ENCODE measurements around the gene CCDC159. TPM values are rescaled to one million over a fixed set of nuclear protein-coding genes. Genes with fewer than 3 reads are reported as not detected.

Gene CCDC159
- total and polyA plus RNA-seq, 4 donors = 6.3 to 25.2 (median 16.5) TPM

DNA sequence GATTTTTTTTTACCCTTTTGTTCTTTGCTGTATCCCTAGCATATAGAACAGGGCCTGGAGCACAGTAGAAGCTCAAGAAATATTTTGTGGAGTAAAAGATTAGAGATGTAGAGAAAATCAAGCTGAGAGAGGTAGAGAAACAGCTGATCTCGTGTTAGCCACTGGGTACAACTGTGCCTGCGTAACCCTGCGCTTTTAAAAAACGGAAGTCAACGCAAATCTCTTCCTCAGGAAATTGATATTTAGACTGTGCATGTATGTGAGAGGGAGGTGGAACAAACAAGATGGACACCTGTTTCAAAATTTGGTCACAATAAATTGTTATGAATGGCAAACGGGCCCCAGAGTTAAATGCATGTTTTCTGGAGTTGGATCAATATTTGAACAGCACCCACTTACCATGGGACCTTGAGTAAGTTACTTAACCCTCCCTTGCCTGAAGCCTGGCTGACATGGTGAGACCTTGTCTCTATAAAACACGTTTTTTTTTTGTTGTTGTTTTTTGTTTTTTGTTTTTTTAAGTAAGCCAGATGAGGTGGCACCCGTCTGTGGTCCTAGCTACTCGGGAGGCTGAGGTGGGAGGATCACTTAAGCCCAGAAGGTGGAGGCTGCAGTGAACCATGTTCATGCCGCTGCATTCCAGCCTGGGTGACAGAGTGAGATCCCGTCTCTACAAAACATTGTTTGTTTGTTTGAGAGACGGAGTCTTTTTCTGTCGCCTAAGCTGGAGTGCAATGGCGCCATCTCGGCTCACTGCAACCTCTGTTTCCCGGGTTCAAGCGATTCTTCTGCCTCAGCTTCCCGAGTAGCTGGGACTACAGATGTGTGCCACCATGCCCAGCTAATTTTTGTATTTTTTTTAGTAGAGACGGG lies 41.1 kb downstream of the CCDC159 start:
- Histone ChIP-seq H3K4me3 (ENCODE audit: low read depth in 1 of 3, low read length in 3 of 3) (no peak overlapping the region), H3K27ac (ENCODE audit: low read depth in 1 of 2, low read length in 2 of 2) (no peak overlapping the region), H3K27me3 (ENCODE audit: control insufficient read depth in 4 of 4, insufficient read depth in 4 of 4, low read length in 3 of 4) (no peaks in the 10 kb centered on the region), H3K4me1 (ENCODE audit: control insufficient read depth in 4 of 4, insufficient read depth in 4 of 4, low read length in 3 of 4) (peaks cover 0 to 15% (median 7%) of the 10 kb centered on the region in 4 donors), H3K36me3 (ENCODE audit: control insufficient read depth in 4 of 4, insufficient read depth in 3 of 4, low read depth in 1 of 4, low read length in 3 of 4) (no peaks in the 10 kb centered on the region), H3K9ac (ENCODE audit: low read depth in 1 of 2, low read length in 2 of 2) (no peak overlapping the region), H3K9me3 (ENCODE audit: control insufficient read depth in 4 of 4, low read length in 3 of 4) (peaks cover 0 to 5% (median 0%) of the 10 kb centered on the region in 4 donors)
- WGBS = 82% methylated on average over 19 of the region's 19 CpGs
- no peak for DNase-seq (ENCODE audit: low spot score)
- TF ChIP-seq YY1 (IDR thresholded peaks at IDR 0.05) (peak; percentile 24), EGR1 (IDR thresholded peaks at IDR 0.05; ENCODE audit: low read depth in 2 of 2) (no peak)

GRCh38 chr19:11390359-11390758 lies 44.0 kb downstream of the CCDC159 start:
- peaks cover 0 to 5% (median 2%) of the 10 kb centered on the region in 4 donors for H3K36me3 ChIP-seq (ENCODE audit: control insufficient read depth in 4 of 4, insufficient read depth in 3 of 4, low read depth in 1 of 4, low read length in 3 of 4)
- no peaks in the 10 kb centered on the region for H3K4me1 ChIP-seq (ENCODE audit: control insufficient read depth in 4 of 4, insufficient read depth in 4 of 4, low read length in 3 of 4)
- TF ChIP-seq ZBTB33 (IDR thresholded peaks at IDR 0.05) (no peak), FOXA2 (IDR thresholded peaks at IDR 0.05) (no peak), NR2F2 (IDR thresholded peaks at IDR 0.05) (no peak), JUND (IDR thresholded peaks at IDR 0.05) (no peak), EGR1 (IDR thresholded peaks at IDR 0.05; ENCODE audit: low read depth in 2 of 2) (no peak), SP1 (IDR thresholded peaks at IDR 0.05) (no peak)
- WGBS = 96% methylated on average over 2 of the region's 2 CpGs
- DNase-seq (ENCODE audit: low spot score) = no peak
- no peak overlapping the region for H3K27ac ChIP-seq (ENCODE audit: low read depth in 1 of 2, low read length in 2 of 2)
- no peak overlapping the region for H3K4me3 ChIP-seq (ENCODE audit: low read depth in 1 of 3, low read length in 3 of 3)
- H3K9me3 ChIP-seq (ENCODE audit: control insufficient read depth in 4 of 4, low read length in 3 of 4) = peaks cover 0 to 5% (median 0%) of the 10 kb centered on the region in 4 donors
- no peaks in the 10 kb centered on the region for H3K27me3 ChIP-seq (ENCODE audit: control insufficient read depth in 4 of 4, insufficient read depth in 4 of 4, low read length in 3 of 4)
- H3K9ac ChIP-seq (ENCODE audit: low read depth in 1 of 2, low read length in 2 of 2) = no peak overlapping the region

- Histone ChIP-seq H3K9me3 (ENCODE audit: control insufficient read depth in 4 of 4, low read length in 3 of 4) (peaks cover 0 to 5% (median 0%) of the 10 kb centered on the region in 4 donors), H3K27ac (ENCODE audit: low read depth in 1 of 2, low read length in 2 of 2) (no peak overlapping the region), H3K36me3 (ENCODE audit: control insufficient read depth in 4 of 4, insufficient read depth in 3 of 4, low read depth in 1 of 4, low read length in 3 of 4) (peaks cover 0 to 5% (median 2%) of the 10 kb centered on the region in 4 donors), H3K9ac (ENCODE audit: low read depth in 1 of 2, low read length in 2 of 2) (no peak overlapping the region), H3K4me3 (ENCODE audit: low read depth in 1 of 3, low read length in 3 of 3) (no peak overlapping the region), H3K4me1 (ENCODE audit: control insufficient read depth in 4 of 4, insufficient read depth in 4 of 4, low read length in 3 of 4) (no peaks in the 10 kb centered on the region), H3K27me3 (ENCODE audit: control insufficient read depth in 4 of 4, insufficient read depth in 4 of 4, low read length in 3 of 4) (no peaks in the 10 kb centered on the region)
- TF ChIP-seq FOXA2 (IDR thresholded peaks at IDR 0.05) = no peak
- no peak for TF ChIP-seq RAD21 (IDR thresholded peaks at IDR 0.05)
- DNase-seq (ENCODE audit: low spot score) = no peak
- 90% methylated on average over 4 of the region's 4 CpGs for WGBS
These were observed 44.8 kb downstream of the CCDC159 start for GRCh38 chr19:11390933-11391680.

GRCh38 chr19:11397089-11397610 lies 50.8 kb downstream of the CCDC159 start:
- H3K4me1 ChIP-seq (ENCODE audit: control insufficient read depth in 4 of 4, insufficient read depth in 4 of 4, low read length in 3 of 4) = no peaks in the 10 kb centered on the region
- H3K27ac ChIP-seq (ENCODE audit: low read depth in 1 of 2, low read length in 2 of 2) = no peak overlapping the region
- peaks cover 3 to 8% (median 7%) of the 10 kb centered on the region in 4 donors for H3K36me3 ChIP-seq (ENCODE audit: control insufficient read depth in 4 of 4, insufficient read depth in 3 of 4, low read depth in 1 of 4, low read length in 3 of 4)
- WGBS = 95% methylated on average over 22 of the region's 22 CpGs
- no peak overlapping the region for H3K9ac ChIP-seq (ENCODE audit: low read depth in 1 of 2, low read length in 2 of 2)
- H3K4me3 ChIP-seq (ENCODE audit: low read depth in 1 of 3, low read length in 3 of 3) = no peak overlapping the region
- no peaks in the 10 kb centered on the region for H3K27me3 ChIP-seq (ENCODE audit: control insufficient read depth in 4 of 4, insufficient read depth in 4 of 4, low read length in 3 of 4)
- no peak for DNase-seq (ENCODE audit: low spot score)
- H3K9me3 ChIP-seq (ENCODE audit: control insufficient read depth in 4 of 4, low read length in 3 of 4) = no peaks in the 10 kb centered on the region
- no peak for TF ChIP-seq HNF4G (IDR thresholded peaks at IDR 0.05)
- TF ChIP-seq JUND (IDR thresholded peaks at IDR 0.05) = no peak
- no peak for TF ChIP-seq ZBTB33 (IDR thresholded peaks at IDR 0.05)
- TF ChIP-seq, protein P1, sequence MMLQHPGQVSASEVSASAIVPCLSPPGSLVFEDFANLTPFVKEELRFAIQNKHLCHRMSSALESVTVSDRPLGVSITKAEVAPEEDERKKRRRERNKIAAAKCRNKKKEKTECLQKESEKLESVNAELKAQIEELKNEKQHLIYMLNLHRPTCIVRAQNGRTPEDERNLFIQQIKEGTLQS (IDR thresholded peaks at IDR 0.05) = no peak
- no peak for TF ChIP-seq SP1 (IDR thresholded peaks at IDR 0.05)
- no peak for TF ChIP-seq YY1 (IDR thresholded peaks at IDR 0.05)
- TF ChIP-seq REST (IDR thresholded peaks at IDR 0.05) = no peak
- no peak for TF ChIP-seq RAD21 (IDR thresholded peaks at IDR 0.05)
- no peak for TF ChIP-seq FOXA2 (IDR thresholded peaks at IDR 0.05)
- TF ChIP-seq HNF4A (conservative IDR thresholded peaks at IDR 0.05) = no peak
